Lower lobe of right lung (tissue), 2 donors: ENCODE measurements around the gene PDYN. TPM values are rescaled to one million over a fixed set of nuclear protein-coding genes. Genes with fewer than 3 reads are reported as not detected.

Experiments used
- ATAC-seq, 2 donors: fragments of 200-7000 bp; cut with Tn5 transposase; one replicate each; pipeline ENCODE4 v1.9.1; 2020 to 2022; ENCODE audit warnings: mild to moderate bottlenecking in 2 of 2, moderate library complexity in 2 of 2
- DNase-seq: peaks from one replicate; pipeline ENCODE4 v3.0.0-alpha.2; 2020
- H3K27ac ChIP-seq: fragments of 200-600 bp; one replicate; pipeline ENCODE4 v1.8.0; 2022
- H3K27me3 ChIP-seq: fragments of 200-600 bp; one replicate; pipeline ENCODE4 v1.8.0; 2022; ENCODE audit warnings: low read depth
- H3K36me3 ChIP-seq: fragments of 200-600 bp; one replicate; pipeline ENCODE4 v1.8.0; 2022; ENCODE audit warnings: mild to moderate bottlenecking
- H3K4me1 ChIP-seq: fragments of 200-600 bp; one replicate; pipeline ENCODE4 v1.8.0; 2022
- H3K4me3 ChIP-seq: fragments of 200-600 bp; one replicate; pipeline ENCODE4 v1.8.0; 2022; ENCODE audit warnings: mild to moderate bottlenecking
- H3K9me3 ChIP-seq: fragments of 200-600 bp; one replicate; pipeline ENCODE4 v1.8.0; 2022
- intact Hi-C: fragments of 100-400 bp; cut with DNase I; formaldehyde crosslinking; loops from one replicate; pipeline ENCODE4 v1.11.0; 2022
- total RNA-seq: library from RNA; stranded (reverse); fragmentation: NEBNext Ultra II Directional; extraction: Animal tissue kit (Norgen Biotek cat#: 25700); gene quantifications from one replicate; pipeline ENCODE4 v1.2.1, GENCODE V29; 2021
- TF ChIP-seq, protein P1 (sequence below): fragments of 200-600 bp; IDR thresholded peaks from one replicate; pipeline ENCODE4 v1.8.0; 2022; ENCODE audit warnings: antibody characterized with exemption, mild to moderate bottlenecking
- donor health status: DM: no; HTN: yes; CAD: no; lungs with severe emphysema.

Gene PDYN
- total RNA-seq, 1 donor from 2014 or later: not detected

GRCh38 chr20:1951436-1952115 is 42.3 kb downstream of the PDYN start:
- Histone ChIP-seq H3K27me3 (peaks cover 11% of the 10 kb centered on the region), H3K36me3 (no peaks in the 10 kb centered on the region), H3K9me3 (no peaks in the 10 kb centered on the region), H3K4me3 (no peak overlapping the region), H3K27ac (no peak overlapping the region), H3K4me1 (peaks cover 19% of the 10 kb centered on the region)
- no peak for DNase-seq
- no peak for ATAC-seq
- TF ChIP-seq, protein P1, sequence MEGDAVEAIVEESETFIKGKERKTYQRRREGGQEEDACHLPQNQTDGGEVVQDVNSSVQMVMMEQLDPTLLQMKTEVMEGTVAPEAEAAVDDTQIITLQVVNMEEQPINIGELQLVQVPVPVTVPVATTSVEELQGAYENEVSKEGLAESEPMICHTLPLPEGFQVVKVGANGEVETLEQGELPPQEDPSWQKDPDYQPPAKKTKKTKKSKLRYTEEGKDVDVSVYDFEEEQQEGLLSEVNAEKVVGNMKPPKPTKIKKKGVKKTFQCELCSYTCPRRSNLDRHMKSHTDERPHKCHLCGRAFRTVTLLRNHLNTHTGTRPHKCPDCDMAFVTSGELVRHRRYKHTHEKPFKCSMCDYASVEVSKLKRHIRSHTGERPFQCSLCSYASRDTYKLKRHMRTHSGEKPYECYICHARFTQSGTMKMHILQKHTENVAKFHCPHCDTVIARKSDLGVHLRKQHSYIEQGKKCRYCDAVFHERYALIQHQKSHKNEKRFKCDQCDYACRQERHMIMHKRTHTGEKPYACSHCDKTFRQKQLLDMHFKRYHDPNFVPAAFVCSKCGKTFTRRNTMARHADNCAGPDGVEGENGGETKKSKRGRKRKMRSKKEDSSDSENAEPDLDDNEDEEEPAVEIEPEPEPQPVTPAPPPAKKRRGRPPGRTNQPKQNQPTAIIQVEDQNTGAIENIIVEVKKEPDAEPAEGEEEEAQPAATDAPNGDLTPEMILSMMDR: no peak
- intact Hi-C loops: no loop called here

DNA sequence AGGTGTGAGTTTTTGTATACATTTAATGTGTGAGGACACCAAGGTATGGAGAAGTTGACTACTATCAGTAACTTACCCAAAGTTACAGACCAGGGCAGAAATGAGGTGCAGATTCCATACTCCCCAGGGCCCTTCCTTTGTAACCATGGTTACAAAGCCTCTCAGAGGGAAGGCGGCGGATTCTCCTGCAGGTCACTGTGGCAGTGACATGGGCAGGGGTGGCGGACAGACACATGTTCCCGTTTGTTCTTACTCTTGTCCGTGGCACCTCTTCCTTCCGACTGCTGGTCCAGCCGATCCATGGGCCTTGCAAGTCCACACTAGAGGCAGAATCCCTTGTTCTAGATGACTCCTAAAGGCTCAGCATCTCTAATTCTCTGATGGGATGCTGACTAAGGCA is 43.0 kb downstream of the PDYN start:
- H3K27me3 ChIP-seq: peaks cover 19% of the 10 kb centered on the region
- ATAC-seq (no peak), DNase-seq (no peak)
- peaks cover 26% of the 10 kb centered on the region for H3K4me1 ChIP-seq
- intact Hi-C loops: no loop called here
- H3K36me3 ChIP-seq: no peaks in the 10 kb centered on the region
- TF ChIP-seq, protein P1: no peak
- H3K27ac ChIP-seq: no peak overlapping the region
- H3K9me3 ChIP-seq: no peaks in the 10 kb centered on the region
- no peak overlapping the region for H3K4me3 ChIP-seq

DNA sequence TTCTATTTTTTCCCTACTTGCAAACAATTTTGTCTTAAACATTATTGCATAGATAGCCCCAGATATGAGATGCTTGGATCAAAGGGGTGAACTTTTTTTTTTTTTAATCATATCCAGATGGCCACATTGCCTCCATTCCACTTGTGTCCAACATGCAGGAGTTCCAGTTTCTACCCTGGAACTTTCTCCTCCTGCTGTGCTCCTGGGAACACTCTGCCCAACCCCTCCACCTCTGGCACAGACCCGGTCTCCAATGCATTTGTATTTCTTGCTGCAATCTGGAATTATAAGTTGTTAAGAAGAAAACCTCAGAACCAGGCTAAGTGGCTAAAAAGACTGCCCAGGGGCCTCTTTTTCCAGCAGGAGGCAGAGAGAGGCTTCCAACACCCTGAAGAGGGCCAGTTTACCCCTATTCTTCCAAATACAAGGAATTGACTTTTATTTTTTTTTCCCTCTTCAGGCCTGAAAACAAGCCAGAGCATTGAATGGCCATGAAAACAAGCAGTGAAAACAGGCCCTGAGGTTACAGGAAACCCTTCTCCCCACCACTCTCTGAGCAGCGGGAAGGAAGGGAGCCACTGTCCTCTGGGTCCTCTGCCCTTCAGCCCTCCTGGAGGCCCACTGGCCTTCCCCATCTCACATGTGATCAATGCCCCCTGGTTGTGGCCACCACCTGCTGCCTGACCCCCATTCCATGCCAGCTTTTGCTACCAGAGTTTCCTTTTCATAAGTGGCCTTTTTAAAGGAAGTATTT is 44.3 kb downstream of the PDYN start:
- ATAC-seq (no peak), DNase-seq (no peak)
- H3K36me3 ChIP-seq: no peaks in the 10 kb centered on the region
- H3K27ac ChIP-seq: no peak overlapping the region
- H3K9me3 ChIP-seq: no peaks in the 10 kb centered on the region
- TF ChIP-seq, protein P1: no peak
- peaks cover 36% of the 10 kb centered on the region for H3K4me1 ChIP-seq
- intact Hi-C loops: no loop called here
- no peak overlapping the region for H3K4me3 ChIP-seq
- H3K27me3 ChIP-seq: peaks cover 29% of the 10 kb centered on the region

- peak overlapping the region; percentile 33 for H3K4me3 ChIP-seq
- H3K27ac ChIP-seq: peak overlapping the region; percentile 80
- ATAC-seq (no peak), DNase-seq (no peak)
- no peaks in the 10 kb centered on the region for H3K36me3 ChIP-seq
- TF ChIP-seq, protein P1: no peak
- no peaks in the 10 kb centered on the region for H3K9me3 ChIP-seq
- peaks cover 29% of the 10 kb centered on the region for H3K27me3 ChIP-seq
- intact Hi-C loops: no loop called here
- peaks cover 53% of the 10 kb centered on the region for H3K4me1 ChIP-seq
Measured at GRCh38 chr20:1947535-1947846, 46.4 kb downstream of the PDYN start.

DNA sequence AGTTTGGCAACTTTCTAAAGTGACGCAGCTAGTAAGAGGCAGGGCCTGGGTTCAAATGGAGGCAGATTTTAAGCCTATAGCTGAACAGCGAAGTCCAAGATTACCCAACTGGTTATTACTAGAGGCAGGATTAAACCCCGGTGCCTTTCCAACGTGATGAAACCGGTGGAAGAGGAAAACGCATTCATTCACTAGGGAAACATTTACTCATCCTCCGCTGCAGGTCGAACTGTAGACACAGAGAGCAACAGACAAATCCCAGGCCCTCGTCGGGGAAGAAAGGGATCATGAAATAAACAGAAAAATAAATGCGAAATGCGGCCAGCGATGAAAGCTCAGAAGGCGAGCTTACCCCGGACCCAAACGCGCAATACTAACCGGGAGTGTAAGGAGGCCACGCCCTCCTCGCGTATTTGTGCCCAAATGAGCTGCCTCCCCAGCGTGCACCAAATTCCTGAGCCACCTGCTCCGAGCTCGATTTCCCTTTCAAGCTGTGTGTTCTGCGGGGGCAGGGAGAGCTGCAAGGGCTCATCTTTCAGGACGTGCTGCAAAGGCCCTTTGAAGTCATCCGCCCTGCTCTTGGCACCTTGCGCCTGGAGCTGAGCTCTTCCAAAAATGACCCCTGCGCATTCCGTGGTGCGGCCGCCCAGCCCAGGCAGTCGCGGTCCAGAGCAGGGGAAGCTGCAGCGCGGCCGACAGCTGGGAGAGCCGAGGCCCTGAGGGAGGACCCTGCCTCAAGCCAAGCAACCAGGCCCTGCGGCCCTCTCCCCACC is 46.9 kb downstream of the PDYN start:
- ATAC-seq (peak; percentile 15 to 57), DNase-seq (peak; percentile 69)
- TF ChIP-seq, protein P1: no peak
- peak overlapping the region; percentile 33 for H3K4me3 ChIP-seq
- intact Hi-C loops: no loop called here
- no peaks in the 10 kb centered on the region for H3K9me3 ChIP-seq
- H3K27ac ChIP-seq: peak overlapping the region; percentile 80
- peaks cover 53% of the 10 kb centered on the region for H3K4me1 ChIP-seq
- no peaks in the 10 kb centered on the region for H3K36me3 ChIP-seq
- H3K27me3 ChIP-seq: peaks cover 29% of the 10 kb centered on the region
